GM11168 (cell line): ENCODE results near the gene SLC7A4.

Experiments used
- in situ Hi-C: fragments of 300-500 bp; cut with MboI; formaldehyde crosslinking; loops from one replicate; pipeline ENCODE4 v1.12.0; 2022; ENCODE audit warnings: low sequenced_read_pairs; ENCODE audit not compliant: unreplicated experiment

Gene SLC7A4

DNA sequence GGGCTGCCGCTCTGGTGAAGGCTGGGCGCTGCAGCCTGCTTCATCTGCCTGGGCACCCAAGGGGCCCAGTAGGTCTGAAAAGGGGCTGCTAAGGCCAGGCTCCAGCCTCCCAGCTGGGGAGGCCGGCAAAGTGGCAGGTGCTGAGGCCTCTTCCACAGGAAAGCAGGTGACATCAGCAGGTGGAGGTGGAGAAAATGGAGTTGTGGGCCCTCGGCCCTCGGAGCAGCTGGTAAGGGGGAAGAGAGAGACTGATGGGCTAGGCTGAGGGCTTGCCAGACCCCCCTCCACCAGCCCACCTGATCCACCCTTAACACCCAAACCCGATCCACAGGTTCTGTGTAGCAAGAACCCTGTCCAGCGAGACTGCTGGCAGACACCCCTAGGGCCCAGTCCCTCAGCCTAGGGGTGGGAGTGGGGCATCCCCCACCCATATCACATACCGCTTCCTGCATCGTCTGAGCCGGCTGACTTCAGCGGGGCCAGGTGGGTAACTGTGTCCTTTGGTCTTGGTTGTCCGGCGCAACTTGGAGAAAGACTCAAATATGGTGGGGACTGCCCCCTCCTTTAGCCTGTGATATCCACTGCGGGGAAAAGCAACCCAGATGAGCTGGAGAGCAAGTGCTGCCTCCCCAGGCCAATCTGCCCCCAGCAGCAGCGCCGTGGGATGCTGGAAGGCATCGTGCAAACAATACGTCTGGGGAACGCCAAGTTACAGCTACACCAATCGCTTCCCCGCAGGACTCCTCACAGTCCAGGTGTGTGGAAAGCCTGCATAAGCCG, 32.0 kb downstream of the SLC7A4 start:
- in situ Hi-C loops: no loop called here

DNA sequence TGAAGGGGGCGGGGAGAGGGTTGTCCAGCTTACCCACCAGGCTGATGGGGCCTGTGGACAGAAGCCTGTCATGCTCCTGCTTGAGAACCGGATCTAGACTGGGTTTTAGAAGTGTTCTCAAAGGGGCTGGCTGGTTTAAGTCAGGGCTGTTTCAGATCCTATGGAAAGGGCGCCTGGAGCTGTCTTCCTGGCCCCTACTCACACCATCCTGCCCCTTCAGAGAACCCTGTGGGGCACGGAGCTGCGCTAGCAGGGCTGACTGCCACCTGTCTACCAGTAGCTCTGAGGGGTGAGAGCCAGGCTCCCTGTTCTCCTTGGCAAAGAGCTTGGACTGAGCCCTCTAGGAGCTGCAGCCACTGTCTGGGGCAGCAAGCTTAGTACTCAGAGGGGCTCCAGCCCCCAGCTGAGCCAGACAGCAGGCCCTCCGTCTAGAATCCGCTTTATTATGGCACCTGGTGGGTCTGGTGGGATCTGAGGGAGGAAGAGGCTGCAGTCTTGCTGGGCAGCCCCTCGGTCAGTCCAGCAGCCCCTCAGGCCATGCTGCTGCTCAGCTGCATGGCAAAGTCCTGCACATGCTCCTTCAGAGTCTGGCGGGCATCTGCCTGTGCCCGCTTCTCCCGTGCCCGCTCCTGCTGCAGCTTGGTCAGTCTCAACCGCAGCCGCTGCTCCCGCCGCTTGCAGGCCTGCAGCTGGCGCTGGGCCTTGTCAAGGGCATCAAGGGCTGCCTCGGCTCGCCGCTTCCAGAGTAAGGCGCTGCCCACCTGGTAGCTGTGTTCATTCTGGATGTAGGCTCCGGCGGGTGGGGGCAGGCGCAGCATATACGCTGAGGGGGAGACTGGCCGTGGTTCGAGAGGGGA, 32.8 kb downstream of the SLC7A4 start:
- in situ Hi-C loops: no loop called here

DNA sequence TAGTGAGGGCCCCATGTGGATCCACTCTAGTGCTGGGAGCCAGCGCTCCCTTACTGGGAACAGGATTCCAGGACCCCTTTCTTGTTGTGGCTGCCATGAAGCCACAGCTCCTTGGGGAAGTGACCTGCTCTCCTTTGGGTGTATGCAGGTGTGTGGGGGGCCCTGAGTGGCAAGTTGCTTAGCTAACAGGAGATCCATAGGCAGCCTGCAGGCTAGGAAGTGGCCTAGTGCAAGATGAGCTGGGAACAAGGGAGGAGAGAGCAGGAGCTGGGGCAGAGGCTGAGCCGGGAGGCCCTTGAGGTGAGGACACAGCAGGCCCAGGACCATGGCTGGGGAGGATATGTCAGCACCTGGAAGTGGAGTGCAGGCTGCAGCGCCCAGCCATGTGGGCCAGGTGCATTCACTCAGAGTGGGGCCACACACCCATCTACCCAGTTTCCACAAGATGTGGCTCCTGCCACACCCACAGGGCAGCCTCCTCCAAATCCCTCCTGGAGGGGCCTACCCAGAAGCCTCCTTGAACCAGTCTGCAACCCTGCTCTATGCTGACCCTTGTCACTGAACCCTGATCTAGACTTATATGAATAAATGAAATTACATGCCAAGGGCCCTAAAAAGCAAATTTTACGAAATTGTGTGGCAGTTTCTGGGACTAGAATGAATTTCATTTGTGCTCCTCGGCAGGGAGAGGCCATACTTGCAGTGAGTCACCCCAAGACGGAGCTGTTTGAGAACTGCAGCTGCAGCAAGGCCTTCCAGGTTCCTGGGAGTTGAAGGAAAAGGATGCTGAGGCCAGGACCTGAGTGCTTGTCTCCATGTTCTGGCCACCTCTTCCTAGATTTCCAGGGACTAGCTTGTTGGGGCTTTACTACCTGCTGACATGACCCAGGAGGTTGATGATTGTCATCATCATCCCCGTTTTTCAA, 33.7 kb downstream of the SLC7A4 start:
- in situ Hi-C loops: no loop called here

- in situ Hi-C loops: no loop called here
These were observed 34.7 kb downstream of the SLC7A4 start for GRCh38 chr22:20997536-20998257.

- in situ Hi-C loops: no loop called here
These were observed 35.5 kb downstream of the SLC7A4 start for GRCh38 chr22:20996598-20997535.

DNA sequence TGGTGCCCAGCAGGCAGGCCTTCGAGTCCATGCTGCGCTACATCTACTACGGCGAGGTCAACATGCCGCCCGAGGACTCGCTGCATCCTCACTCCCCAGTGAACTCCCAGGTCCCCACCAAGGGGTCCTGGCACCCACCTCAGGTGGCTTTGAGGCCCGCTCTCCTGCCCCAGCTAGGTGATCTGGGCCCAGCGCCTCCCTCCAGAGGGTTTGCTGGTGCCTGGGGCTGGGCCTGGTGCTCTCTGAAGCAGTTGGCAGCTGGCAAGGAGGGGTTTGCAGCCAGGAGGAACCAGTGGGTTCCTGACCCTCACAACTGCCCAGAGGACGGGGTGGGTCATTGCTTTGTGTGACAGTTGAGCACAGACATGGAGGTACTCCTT, 36.3 kb downstream of the SLC7A4 start:
- in situ Hi-C loops: no loop called here

DNA sequence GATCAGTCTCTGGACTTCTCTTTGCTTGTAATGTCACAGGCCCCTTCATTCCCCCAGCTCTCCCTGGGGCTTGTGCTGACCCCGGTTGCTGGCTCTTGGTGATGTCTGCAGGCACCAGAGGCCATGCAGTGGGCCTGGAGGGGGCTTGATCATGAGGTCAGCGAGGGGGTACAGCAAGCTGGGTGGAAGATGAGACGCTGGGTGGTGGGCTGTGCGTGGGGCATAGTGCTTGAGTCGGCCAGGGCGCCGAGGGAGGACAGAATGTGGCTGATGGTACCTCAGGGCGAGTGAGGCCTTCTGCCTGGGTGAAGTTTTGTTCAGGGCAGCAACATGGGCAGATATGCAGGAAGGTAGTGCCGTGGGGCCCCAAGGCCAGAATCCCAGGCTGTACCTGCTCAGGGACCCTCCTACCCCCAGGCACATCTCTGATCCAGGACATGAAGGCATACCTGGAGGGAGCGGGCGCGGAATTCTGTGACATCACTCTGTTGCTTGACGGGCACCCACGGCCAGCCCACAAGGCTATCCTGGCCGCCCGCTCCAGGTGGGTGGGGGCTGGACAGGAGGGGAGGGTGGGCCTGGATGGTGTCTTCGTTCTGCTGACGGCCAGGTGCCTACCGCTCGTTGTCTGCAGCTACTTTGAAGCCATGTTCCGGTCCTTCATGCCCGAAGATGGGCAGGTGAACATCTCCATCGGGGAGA, 36.9 kb downstream of the SLC7A4 start:
- in situ Hi-C loops: no loop called here

DNA sequence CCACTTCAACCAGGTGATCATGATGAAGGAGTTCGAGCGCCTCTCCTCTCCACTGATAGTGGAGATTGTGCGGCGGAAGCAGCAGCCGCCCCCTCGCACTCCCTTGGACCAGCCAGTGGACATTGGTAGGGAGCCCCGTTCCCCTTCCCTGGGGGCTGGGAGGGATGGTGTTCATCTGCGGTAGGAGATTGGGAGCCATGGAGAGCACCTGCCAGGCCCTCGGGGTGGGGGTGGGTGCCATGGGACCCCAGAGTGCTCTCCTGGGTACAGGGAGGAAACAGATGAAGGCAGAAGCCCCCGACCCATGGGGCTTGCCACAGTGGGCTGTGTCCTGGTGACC, 37.5 kb downstream of the SLC7A4 start:
- in situ Hi-C loops: no loop called here

- in situ Hi-C loops: no loop called here
These were observed 38.0 kb downstream of the SLC7A4 start for GRCh38 chr22:20994128-20994901.

- in situ Hi-C loops: no loop called here
These were observed 38.8 kb downstream of the SLC7A4 start for GRCh38 chr22:20993304-20994127.

GRCh38 chr22:20992456-20993303, 39.7 kb downstream of the SLC7A4 start:
- in situ Hi-C loops: no loop called here

GRCh38 chr22:20992056-20992442, 40.3 kb downstream of the SLC7A4 start:
- in situ Hi-C loops: no loop called here

- in situ Hi-C loops: no loop called here
These were observed 40.9 kb downstream of the SLC7A4 start for GRCh38 chr22:20991252-20992055.

DNA sequence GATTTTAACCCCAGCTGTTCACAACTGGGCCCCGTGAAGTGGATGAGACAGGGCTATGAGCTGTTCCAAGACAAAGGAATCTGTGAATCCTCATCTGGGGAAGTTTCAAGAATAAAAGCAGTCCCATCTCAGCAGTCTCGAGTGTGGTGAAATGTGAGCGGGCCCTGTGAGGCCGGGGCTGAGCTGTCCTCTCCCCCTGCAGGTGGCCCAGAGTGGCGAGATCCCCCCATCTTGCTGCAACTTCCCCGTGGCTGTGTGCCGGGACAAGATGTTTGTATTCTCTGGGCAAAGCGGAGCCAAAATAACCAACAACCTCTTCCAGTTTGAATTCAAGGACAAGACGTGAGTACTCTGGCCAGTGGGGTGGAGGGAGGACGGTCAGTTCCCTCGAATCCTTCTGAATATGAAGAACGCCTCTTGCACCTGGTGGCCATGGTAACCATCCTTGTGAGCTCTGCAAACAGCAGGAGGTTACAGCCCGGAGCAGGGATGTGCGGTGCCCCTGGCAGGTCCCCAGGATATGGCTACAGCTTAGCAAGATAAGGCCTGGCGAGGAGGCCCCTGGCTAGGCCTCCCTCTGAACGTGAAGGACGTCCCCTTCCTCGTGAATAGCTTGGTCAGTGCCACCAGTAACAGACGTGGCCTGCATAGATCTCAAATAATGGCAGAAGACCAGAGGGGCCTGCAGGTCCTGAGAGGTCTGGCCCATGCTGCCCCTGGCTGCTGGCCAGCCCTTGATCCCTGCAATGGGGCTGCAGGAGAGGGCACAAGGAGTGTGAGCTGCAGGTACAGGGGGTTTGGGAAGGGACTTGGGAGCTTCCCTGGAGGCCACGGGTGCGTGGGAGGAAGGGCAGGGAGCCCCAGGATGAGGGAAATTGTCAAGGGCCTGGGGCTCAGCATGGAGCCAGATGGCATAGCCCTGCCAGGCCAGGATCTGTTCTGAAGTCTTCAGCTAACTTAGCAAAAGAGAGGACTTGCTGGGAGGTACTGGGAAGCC, 41.9 kb downstream of the SLC7A4 start:
- in situ Hi-C loops: no loop called here
